Activated CD4-positive, alpha-beta T cell treated with anti-CD3 and anti-CD28 coated beads, Interleukin-2, amount 10 ng/mL, durations not matched to agents 7 days and 5 days (primary cell): ENCODE data around the gene CENPQ. TPM values are rescaled to one million over a fixed set of nuclear protein-coding genes. Genes with fewer than 3 reads are reported as not detected.

Source experiments
- CTCF ChIA-PET: fragments of 350-600 bp; sonication (Branson Sonifier 250); formaldehyde crosslinking; loops from one replicate; lab custom pipeline; 2021; ENCODE audit warnings: antibody characterized with exemption; lab: Charles Lee
- POLR2A ChIA-PET: fragments of 350-600 bp; sonication (Branson Sonifier 250); formaldehyde crosslinking; loops from one replicate; lab custom pipeline; 2021; ENCODE audit warnings: antibody characterized with exemption; lab: Charles Lee
- DNase-seq: peaks from one replicate; pipeline ENCODE4 v3.0.0-alpha.2; 2020
- H3K27ac Mint-ChIP-seq: one replicate; pipeline ENCODE4 v1.8.0; 2021; ENCODE audit warnings: mild to moderate bottlenecking, moderate library complexity, mixed read lengths
- H3K27me3 Mint-ChIP-seq: one replicate; pipeline ENCODE4 v1.8.0; 2021; ENCODE audit warnings: mixed read lengths
- H3K36me3 Mint-ChIP-seq: one replicate; pipeline ENCODE4 v1.8.0; 2021; ENCODE audit warnings: low read depth, mixed read lengths
- H3K4me1 Mint-ChIP-seq: one replicate; pipeline ENCODE4 v1.8.0; 2021; ENCODE audit warnings: mixed read lengths
- H3K4me3 Mint-ChIP-seq: one replicate; pipeline ENCODE4 v1.8.0; 2021; ENCODE audit warnings: mild to moderate bottlenecking, moderate library complexity, mixed read lengths
- H3K9me3 Mint-ChIP-seq: one replicate; pipeline ENCODE4 v1.8.0; 2021; ENCODE audit warnings: mixed read lengths
- total RNA-seq, 2 experiments: library from RNA; stranded (reverse); gene quantifications; one replicate each; pipeline ENCODE4 v1.2.3, GENCODE V29; 2021

The CENPQ gene
- total RNA-seq, 2 experiments from 2014 or later: 13.3 to 13.9 TPM

GRCh38 chr6:49531774-49532569 is 68.8 kb downstream of the CENPQ start:
- POLR2A ChIA-PET: no interaction called here
- H3K9me3 Mint-ChIP-seq: no peaks in the 10 kb centered on the region
- no peaks in the 10 kb centered on the region for H3K36me3 Mint-ChIP-seq
- H3K27ac Mint-ChIP-seq: no peak overlapping the region
- no peak for DNase-seq
- CTCF ChIA-PET: interaction anchor here (0.6 to 1.7 kb wide), 3 partner anchors 18 to 1460 kb away, joined by 3 to 7 read pairs (median 3); partner anchors contain the start of gene C6orf141
- H3K4me3 Mint-ChIP-seq: no peak overlapping the region
- H3K27me3 Mint-ChIP-seq: peaks cover 9% of the 10 kb centered on the region
- H3K4me1 Mint-ChIP-seq: peaks cover 2% of the 10 kb centered on the region

- ChIA-PET POLR2A (no interaction called here), CTCF (no interaction called here)
- H3K4me3 Mint-ChIP-seq: no peak overlapping the region
- H3K27me3 Mint-ChIP-seq: peaks cover 10% of the 10 kb centered on the region
- H3K4me1 Mint-ChIP-seq: peaks cover 2% of the 10 kb centered on the region
- DNase-seq: no peak
- no peaks in the 10 kb centered on the region for H3K9me3 Mint-ChIP-seq
- H3K36me3 Mint-ChIP-seq: no peaks in the 10 kb centered on the region
- H3K27ac Mint-ChIP-seq: no peak overlapping the region
Measured at GRCh38 chr6:49535795-49536194, 72.6 kb downstream of the CENPQ start.

GRCh38 chr6:49539102-49539501 is 75.9 kb downstream of the CENPQ start:
- DNase-seq: no peak
- Mint-ChIP-seq H3K27ac (no peak overlapping the region), H3K9me3 (no peaks in the 10 kb centered on the region), H3K27me3 (peaks cover 7% of the 10 kb centered on the region), H3K36me3 (no peaks in the 10 kb centered on the region), H3K4me3 (no peak overlapping the region), H3K4me1 (no peaks in the 10 kb centered on the region)
- CTCF ChIA-PET: no interaction called here
- POLR2A ChIA-PET: no interaction called here

- Mint-ChIP-seq H3K36me3 (no peaks in the 10 kb centered on the region), H3K4me3 (no peak overlapping the region), H3K9me3 (no peaks in the 10 kb centered on the region), H3K27me3 (peaks cover 6% of the 10 kb centered on the region), H3K27ac (no peak overlapping the region), H3K4me1 (no peaks in the 10 kb centered on the region)
- POLR2A ChIA-PET: no interaction called here
- CTCF ChIA-PET: no interaction called here
- DNase-seq: no peak
Measured at GRCh38 chr6:49540614-49541013, 77.4 kb downstream of the CENPQ start.

- POLR2A ChIA-PET: no interaction called here
- no peaks in the 10 kb centered on the region for H3K36me3 Mint-ChIP-seq
- no peaks in the 10 kb centered on the region for H3K4me1 Mint-ChIP-seq
- no peaks in the 10 kb centered on the region for H3K9me3 Mint-ChIP-seq
- CTCF ChIA-PET: no interaction called here
- peaks cover 9% of the 10 kb centered on the region for H3K27me3 Mint-ChIP-seq
- no peak overlapping the region for H3K27ac Mint-ChIP-seq
- H3K4me3 Mint-ChIP-seq: no peak overlapping the region
- no peak for DNase-seq
Measured at GRCh38 chr6:49541210-49541724, 78.1 kb downstream of the CENPQ start.

- Mint-ChIP-seq H3K4me3 (no peak overlapping the region), H3K9me3 (no peaks in the 10 kb centered on the region), H3K36me3 (no peaks in the 10 kb centered on the region), H3K27ac (no peak overlapping the region), H3K27me3 (peaks cover 15% of the 10 kb centered on the region), H3K4me1 (no peaks in the 10 kb centered on the region)
- no peak for DNase-seq
- ChIA-PET CTCF (no interaction called here), POLR2A (no interaction called here)
Measured at GRCh38 chr6:49541936-49542335, 78.8 kb downstream of the CENPQ start.

Other genes starting within 250 kb of the CENPQ start
- 10 to 100 TPM; 17.6 to 18.5 TPM for gene MMUT, start 117 bp upstream of the CENPQ start, total RNA-seq
- gene GLYATL3, start 36.6 kb downstream of the CENPQ start, total RNA-seq: not detected
- under 1 TPM; 0.47 to 0.83 TPM for gene C6orf141, start 87.3 kb downstream of the CENPQ start, total RNA-seq
- not detected for gene RHAG, start 173.5 kb downstream of the CENPQ start, total RNA-seq